Amniotic stem cell (primary cell): ENCODE data around the gene C1orf116.

Experiments
- DNase-seq: peaks from one replicate; lab custom pipeline; 2025; lab: John Stamatoyannopoulos, UW

The C1orf116 gene

DNA sequence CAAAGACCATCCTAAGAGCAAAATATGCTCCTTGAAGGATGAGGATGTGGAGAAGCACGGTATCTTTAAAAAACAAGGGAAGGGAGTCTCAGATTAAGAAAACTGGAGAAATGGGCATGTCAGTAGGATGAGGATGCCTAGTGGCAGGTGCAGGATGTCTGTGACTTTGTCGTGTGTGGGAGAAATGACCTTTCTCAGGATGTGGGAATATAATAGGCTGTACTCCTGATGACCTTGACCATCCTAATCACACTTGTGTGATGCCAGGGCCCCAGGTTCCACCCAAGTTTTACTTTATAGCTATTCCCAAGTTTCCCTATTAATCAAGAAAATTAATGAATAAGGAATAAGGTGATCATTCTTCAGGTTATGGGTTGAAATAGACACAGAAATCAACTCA lies 12.9 kb downstream of the C1orf116 start:
- no peak for DNase-seq

DNA sequence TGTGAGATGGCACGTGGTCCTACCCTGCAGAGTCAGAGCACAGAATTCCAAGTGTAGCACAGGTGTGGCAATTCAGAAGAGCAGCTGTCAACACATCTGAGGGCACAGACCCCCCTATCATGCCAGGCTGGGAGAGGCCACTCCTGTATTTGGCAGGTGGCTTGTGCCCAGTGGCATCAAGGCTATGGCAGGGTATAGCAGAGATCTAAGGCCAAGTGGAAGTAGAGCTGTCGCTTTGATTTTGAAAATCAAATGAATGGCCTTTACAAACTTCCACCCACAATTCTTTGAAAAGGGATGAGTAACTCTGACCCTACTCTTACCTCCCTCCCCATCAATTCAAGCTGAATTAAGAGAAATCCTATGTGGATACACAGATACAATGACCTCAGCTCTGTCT lies 13.4 kb downstream of the C1orf116 start:
- no peak for DNase-seq

DNA sequence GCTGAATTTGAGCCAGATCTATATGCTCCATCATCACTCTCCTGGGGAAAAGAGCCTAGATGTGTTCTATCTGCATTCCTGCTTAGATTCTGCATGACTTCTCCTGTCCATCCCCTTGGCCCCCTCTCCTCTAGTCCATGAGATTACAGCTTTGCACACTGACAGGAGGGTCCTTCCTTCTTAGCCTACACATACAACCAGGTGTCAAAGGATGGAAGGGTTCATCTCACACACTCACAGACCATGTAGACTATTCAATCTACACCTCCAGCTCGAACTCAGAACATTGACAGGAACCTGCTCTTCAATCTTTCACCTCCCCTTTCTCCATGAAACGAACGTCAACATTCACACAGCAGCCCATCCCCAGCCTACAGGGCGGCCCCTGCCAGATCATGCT lies 13.8 kb downstream of the C1orf116 start:
- no peak for DNase-seq

DNA sequence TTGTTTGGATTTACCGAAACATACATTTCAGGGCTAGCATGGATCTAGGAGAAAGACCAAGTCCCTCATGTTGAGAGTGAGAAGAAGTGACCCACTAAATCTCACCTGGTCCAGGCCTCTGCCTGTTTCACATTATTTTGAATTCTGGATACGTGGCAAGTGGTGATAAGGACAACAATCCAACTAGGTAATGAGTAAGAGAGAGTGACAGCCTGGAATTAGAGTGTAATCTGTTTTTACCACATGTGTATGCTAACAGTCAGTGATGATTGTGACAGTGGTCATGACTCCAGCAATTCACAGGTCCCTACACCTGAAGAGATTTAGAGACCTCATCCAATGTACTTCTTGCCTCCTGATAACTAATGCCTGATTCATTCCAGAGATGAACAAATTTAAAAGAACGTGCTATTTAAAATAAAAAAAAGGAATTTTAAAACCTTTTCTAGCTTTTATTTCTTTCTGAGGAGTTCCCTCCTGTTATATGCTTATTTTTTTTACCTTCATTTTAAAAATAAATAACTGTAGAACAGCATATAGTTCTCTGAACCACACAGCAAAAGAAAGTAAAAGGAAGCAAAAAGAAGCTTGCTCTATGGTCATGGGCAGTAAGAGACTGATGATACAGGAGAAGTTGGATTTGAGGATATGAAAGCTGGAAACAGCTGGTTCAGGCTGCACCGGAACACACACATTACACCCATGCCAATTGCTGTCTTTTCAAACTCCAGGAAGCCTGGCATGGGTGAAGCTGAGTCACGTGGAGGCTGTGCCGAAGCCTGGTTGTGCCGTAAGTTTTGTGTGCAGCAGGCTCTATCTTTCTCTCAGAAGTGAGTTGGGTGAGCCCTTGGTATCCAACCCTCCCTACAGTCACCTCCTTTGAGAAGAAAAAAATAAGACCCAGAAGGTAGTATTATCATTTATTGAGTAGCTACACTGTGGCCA lies 14.7 kb downstream of the C1orf116 start:
- no peak for DNase-seq

DNA sequence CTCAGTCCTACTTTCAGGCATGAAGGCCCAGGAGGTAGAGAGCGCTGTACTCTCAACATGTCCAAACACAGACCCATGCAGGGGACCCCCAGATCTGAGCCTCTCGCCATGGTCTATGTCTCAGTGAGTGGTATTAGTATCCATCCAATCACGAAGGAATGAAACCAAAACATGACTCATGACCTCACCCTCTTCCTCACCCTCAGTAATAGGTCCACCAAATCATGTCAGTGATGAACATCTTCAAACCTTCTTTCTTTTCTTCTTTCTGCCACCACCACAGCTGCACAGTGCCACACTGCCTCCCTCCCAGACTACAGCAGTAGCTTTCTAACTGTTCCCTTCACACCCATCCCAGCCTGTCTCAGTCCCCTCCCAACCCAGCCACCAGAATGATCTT lies 16.8 kb downstream of the C1orf116 start:
- DNase-seq = no peak

DNA sequence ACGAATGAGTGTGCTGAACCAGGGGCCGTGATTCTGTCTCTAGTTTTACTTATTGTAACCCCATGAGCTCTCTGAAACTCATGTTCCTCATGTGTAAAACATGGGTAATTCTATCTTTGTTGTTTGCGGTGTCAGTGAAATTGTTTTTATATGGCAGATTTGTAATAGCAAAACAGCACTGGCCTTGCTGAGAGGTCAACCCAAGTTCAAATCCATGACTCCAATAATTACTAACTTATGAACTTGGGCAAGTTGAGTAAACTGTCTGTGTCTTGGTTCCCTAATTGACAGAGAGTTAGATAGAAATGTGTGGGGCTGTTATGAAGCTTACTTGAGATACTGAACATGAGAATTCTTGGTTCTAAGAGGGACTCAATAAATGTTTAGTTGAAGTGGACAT lies 17.8 kb downstream of the C1orf116 start:
- DNase-seq = no peak

DNA sequence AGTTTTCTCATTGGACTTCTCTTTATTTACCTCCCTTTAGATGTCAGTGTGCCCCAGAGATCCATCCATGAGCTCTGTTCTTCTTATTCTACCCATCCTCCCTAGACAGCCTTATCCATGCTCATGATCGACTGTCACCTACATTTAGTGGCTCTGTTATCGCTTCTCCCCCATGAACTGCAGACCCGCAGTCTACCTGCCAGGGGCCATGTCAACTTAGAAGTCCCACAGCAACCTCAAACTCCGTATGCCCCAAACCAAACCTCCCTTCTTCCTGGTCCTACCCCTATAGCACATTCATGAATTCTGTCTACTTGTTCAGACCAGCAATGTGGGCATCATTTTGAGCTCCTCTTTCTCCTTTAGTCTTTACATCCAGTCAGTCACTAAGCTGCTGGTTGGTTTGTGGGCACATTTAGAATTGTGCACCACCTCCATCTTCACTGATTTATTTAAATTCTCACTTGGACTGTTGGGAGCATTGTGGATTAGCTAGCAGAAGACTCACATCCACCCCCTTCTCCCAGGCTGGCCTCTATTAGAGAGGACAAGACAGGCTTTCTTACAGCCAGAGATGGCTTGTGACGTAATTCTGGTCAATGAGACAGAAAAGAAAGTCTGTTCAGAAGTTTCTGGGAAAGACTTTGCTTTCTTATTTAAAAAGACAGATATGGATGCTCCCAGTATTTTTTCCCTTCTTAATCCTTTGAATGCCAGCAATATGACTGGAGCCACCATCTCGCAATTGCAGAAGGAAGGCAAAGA lies 19.1 kb downstream of the C1orf116 start:
- DNase-seq = no peak

DNA sequence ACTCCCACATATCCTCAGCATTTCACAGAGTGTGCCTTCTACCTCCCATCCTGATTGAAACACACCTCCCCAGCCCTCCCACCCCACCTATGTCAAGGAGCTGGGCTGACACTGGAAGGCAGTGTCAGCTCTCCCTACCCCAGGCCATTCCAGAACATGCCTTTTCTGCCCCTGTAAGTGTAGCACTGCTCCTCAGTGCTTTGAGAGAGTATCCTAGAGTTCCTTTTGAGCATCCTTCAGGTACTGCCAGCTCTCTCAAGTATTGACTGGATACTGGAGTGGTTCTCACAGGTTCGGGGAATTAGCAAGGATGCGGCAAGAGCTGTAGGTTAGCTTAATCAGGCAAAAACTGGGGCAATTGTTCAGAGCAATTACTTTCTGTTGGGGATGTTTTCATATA lies 21.8 kb downstream of the C1orf116 start:
- DNase-seq = no peak

DNA sequence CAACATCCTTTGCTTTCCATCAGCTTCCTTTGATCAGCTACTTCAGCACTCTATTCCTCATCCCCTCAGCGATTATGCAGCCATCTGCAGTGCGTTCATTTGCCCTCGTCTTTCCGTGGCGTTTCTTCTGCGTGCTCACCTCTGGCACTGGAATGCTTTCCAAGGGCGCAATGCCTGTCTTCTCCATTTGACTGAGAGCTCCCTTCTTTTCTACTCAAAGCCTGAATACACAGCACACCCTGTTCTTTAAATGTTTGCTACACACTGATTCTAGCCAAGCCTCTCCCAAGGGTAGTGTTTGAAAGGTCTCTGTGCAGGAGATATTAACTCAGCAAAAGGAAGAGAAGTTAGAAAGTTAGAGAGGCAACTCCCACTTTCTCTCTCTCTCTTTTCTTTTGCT lies 22.6 kb downstream of the C1orf116 start:
- no peak for DNase-seq

DNA sequence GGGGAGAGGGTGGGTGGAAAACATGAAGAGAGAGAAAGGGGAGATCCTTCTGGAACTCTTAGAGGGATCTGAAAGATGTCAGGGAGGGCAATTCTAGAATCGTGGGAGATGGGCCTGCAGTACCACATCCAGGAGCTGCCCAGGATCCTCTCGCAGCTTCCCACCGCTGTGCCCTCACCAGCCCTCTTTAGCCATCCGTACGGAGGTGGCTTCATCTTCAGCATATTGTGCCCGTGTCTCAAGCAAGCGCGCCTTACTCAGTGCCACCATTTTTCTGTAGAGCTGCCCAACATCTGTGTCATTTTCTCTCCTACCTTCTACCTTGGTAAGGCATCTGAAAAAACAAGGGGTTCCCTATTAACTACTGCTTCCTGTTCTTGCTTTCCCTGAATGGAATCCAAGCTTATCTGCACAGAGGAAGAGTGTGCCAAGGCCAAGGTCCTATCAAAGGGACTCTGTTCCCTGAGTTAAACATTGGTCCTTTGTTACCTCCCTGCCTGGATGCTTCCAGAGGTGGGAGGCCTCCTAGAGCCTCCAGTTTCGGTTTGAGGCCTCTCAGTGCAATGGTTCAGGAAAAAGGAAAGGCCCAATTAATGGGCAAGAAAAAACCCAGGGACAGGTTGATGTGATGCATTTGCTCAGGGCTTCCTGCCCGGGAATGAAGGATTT lies 23.2 kb downstream of the C1orf116 start:
- DNase-seq = no peak

DNA sequence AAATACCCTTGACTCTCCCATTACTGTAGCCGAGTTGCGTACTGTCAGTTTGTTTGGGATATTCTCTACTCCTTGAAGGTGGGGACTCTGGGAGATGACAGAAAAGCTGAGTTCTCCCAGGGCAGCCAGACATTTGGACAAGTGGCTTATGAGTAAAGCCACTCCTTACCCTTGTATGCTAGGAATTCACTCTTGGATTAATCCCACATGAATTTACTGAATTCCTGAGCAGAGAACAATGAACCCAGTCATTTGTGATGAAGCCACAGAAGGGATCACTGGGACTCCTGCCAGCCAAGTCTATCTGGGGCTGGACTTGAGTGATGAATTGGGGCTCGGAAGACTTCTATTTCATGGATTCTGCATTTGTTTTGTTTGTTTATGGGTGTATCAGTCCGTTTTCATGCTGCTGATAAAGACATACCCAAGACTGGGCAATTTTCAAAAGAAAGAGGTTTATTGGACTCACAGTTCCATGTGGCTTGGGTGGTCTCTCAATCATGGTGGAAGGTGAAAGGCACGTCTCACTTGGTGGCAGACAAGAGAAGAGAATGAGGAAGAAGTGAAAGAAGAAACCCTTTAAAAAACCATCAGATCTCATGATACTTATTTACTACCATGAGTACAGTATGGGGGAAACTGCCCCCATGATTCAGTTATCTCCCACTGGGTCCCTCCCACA lies 25.1 kb downstream of the C1orf116 start:
- DNase-seq = no peak

DNA sequence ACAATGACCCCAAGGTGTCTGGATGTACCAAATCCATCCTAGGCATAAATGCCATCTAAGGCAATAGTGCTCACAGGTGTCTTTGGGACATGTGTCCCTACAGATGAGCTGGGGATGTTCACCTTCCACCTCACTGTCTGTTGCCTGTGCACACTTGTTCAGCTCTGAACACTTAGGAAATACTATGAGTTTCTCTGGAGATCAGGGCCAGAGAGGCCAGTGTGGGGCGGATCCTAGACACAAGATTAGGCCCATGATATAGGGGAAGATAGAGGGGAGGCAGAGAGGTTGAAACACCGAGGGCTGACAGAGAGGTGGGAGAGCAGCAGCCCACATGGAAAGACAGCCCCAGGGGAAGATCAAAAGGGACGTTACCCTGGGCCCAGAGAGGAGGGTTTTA lies 25.6 kb downstream of the C1orf116 start:
- DNase-seq = no peak

DNA sequence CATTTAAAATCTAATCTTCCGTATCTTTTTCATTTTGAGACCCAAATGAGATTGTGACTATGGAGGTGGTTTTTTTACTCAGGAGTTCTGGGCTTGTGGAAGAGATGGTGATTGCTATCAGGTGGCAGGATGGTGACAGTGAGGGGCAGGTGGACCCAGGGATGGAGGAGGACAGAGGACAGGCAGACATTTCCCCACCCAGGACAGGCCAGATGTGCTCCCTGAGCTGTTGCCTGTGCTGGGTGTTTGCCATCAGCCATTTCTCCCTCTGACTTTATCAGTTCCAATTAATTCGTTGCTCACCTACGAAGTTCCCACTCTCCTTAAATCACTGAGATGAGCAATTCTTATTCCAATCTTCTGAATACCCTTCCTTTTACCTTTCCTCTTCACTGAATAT lies 26.5 kb downstream of the C1orf116 start:
- DNase-seq = no peak

DNA sequence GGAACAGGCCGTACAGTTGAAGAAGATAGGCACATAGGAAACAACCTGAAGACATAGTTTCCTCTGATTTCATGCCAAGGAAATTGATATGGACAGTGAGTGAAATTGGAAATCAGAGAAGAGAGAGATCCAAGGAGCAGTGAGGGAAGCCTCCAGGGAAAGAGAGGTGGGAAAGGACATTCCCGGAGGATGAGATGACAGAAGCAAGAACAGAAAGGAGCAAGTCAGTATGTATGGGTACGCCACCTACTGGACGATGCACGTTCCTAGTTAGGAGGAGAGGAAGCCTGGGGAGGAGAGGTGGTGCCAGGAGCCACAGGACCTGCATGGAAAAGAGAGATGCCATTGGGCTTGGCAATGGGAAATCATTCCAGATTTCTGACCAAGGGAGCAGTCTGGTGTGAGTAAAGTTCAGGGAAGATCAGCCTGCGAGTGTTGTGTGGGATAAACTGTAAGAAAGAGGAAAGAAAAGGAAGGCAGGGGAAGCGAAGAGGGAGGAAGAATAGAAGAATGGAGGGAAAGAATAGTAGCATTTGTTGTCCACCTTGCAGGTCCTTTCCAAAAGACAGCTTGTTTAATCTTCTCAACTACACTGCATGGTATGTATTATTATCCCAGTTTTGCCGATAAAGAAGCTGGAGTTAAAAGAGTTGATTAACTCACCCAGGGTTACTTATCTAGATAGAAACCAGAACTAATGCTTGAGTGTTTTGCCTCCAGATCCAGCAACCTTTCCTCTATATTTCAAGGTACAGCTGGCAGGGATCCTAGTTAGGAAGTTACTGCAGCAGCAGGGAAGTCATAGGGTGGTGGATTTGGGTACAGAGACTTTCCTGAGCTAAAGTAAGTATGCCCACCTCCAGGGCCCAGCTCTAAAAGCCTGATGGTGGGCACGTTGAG lies 27.4 kb downstream of the C1orf116 start:
- DNase-seq = peak; percentile 56

DNA sequence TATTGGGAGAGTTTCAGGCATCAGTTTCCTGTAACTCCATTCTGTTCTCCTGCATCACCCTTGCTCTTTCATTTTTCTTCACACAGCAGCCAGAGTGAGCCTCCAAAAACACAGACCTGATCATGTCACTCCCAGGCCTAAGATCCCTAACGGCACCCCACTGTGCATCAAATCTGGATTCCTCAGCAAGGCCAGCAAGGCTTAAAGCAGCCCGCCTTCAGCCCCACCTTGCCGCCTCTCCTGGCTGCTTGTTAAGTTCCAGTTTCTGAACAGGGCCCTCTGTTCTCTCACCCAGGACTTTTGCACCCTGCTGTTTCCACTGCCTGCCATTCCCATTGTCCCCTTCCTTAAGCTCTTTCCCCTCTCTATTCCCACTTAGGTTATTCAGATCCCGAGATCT lies 29.3 kb downstream of the C1orf116 start:
- no peak for DNase-seq

DNA sequence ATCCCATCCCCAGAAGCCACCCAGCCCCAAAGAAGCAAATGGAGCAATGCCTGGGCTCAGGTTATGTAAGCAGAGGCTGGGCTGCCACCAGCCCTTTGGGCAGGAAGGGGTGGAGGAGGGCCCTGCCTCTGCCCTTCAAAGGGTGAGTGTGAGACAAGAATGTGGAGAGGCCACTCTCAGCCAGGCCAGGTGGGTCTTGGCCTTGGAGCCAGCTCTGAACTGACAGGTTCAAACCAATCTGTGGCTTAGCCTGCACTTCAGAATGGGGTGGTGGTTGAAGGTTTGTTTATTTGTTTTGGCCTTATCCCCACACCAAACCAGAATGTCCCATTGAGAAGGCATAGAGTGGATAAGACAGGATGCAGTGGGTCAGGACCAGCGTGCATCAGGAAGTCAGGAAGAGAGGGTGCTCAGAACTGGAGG lies 29.8 kb downstream of the C1orf116 start:
- no peak for DNase-seq

DNA sequence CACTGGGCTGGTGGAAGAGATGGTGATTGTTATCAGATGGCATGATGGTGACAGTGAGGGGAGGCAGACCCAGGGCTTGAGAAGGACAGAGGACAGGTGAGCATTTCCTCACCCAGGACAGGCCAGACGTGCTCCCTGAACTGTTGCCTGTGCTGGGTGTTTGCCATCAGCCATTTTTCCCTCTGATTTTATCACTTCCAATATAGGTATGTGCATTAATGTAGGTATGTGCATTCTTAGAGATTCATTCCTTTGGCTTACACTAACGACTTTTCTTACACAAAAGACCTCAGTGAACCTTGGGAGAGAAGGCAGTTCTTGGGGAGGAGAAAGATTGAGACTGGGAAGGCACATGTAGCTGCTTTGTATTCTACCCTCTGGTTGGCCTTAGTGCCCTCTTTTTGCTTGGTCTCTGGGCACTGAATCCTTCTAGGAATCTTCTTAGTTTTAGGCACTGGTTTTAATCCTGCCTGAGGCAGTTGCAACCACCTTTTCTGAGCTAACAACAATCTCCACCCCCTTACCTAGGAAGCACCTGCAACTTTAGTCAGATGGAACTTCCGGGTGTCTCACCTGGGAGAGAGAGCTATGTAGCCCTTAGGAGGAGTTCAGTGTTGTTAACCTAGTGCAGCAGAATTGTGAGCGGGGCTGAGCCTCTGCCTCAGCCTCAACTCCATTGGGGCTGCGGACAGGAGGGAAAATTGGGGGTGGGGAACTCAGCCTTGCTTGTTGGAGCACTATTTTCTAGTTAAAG lies 30.9 kb downstream of the C1orf116 start:
- DNase-seq = no peak

DNA sequence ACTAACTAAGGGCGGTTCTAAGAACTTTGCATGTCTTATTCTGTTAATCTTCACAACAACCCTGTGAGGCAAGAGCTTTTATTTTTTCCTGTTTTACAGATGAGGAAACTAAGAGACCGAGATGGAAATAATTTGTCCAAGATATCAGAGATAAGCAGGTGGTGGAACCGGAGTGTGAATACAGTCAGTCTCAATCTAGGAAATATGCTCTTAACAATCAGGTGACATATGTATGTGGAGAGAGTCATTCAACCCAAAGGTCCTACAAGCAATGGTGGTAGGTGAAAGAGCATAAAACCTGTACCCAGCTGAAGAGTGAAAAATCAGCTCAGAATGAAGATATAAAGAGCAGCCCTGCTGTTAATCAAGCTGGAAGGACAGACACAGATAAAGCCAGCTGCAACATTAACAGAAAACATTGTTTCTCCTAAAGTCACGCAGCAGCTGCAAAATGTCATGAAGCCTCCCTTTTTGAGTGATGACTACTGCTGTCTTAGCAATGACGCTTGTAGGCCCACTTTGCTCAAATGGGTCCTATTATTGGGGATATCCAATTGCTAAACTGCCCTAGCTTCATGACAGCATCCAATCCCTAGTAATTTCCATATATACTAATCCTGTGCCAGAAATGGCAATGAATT lies 31.8 kb downstream of the C1orf116 start:
- no peak for DNase-seq

DNA sequence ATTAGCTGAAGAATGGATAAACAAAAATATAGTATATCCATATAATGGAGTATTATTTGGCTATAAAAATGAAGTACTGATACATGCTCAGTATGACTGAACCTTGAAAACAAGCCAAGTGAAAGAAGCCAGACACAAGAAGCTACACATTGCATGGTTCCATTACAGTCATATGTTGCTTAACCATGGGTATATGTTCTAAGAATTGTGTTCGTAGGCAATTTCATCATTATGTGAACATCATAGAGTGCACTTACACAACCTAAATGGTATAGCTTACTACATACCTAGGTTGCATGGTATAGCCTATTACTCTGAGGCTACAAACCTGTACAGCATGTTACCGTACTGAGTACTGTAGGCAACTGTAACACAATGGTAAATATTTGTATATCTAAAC lies 33.7 kb downstream of the C1orf116 start:
- no peak for DNase-seq

DNA sequence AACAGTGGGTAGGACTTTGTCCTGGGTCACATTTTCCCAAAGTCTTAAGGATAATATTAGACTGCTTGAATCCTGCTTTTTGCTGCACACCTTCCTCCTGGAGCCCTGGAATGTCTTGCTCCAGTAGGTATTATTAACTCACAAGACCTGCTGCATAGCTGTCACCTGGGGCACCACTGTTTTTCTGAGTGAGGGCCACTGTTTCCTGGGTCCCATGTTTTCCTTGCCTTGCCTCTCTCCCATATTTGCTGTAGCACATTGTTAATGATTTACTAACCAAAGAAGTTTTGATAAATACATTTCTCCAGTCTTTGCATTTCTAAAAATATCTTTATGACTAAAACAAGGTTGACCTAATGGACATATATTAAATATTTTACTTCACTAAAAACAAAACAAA lies 39.8 kb downstream of the C1orf116 start:
- no peak for DNase-seq
